GM12872 (cell line): ENCODE data around the gene CEP164.

Source experiments
- TF ChIP-seq, protein P1 (sequence below): IDR thresholded peaks from 3 replicates; pipeline ENCODE4 v1.5.1; 2011; ENCODE audit warnings: low read depth, mild to moderate bottlenecking, low read length, moderate library complexity; ENCODE audit not compliant: insufficient read depth

Gene CEP164

DNA sequence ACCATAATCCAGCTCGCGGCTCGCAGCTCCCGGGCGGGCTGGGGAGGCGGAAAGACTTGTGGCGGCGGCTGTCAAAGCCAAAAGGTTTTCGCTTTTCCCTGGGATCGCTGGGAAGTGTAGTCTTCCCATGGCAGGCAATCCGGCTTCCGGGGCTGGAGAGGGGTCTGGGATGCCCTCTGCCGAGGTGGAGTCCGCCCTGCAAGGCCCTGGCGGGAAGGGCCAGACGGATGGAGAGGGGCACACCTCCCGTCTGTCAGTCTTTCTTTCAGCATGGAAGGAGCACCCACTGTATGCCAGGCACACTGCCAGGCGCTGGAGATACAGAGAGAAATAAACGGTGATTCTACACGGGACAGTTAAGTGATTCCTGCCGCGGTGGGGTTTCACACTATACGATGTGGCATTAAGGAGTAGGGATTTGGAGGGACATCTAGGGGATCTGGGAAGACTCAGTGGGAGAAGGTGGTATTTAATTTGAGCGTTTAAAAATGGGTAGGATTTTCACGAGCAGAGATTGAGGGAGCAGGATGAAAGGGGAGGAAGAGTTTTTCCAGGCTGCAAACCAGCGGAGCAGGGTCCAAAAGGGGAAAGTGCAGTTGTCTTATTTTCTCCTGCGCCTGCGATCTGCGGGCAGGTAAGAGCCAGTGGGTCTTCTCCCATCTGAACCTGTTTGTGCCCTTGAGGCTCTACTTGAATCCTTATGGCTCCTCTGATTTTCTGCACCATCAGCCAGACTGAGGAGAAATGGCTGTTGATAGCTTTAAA is 11.3 kb upstream of the CEP164 start, which contains the start of gene BACE1:
Gene BACE1, minus strand, starts transcription at position 60 of the 765 bp plus-strand sequence. CDS start 461 bp downstream, outside the sequence.
- TF ChIP-seq, protein P1, sequence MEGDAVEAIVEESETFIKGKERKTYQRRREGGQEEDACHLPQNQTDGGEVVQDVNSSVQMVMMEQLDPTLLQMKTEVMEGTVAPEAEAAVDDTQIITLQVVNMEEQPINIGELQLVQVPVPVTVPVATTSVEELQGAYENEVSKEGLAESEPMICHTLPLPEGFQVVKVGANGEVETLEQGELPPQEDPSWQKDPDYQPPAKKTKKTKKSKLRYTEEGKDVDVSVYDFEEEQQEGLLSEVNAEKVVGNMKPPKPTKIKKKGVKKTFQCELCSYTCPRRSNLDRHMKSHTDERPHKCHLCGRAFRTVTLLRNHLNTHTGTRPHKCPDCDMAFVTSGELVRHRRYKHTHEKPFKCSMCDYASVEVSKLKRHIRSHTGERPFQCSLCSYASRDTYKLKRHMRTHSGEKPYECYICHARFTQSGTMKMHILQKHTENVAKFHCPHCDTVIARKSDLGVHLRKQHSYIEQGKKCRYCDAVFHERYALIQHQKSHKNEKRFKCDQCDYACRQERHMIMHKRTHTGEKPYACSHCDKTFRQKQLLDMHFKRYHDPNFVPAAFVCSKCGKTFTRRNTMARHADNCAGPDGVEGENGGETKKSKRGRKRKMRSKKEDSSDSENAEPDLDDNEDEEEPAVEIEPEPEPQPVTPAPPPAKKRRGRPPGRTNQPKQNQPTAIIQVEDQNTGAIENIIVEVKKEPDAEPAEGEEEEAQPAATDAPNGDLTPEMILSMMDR = no peak

DNA sequence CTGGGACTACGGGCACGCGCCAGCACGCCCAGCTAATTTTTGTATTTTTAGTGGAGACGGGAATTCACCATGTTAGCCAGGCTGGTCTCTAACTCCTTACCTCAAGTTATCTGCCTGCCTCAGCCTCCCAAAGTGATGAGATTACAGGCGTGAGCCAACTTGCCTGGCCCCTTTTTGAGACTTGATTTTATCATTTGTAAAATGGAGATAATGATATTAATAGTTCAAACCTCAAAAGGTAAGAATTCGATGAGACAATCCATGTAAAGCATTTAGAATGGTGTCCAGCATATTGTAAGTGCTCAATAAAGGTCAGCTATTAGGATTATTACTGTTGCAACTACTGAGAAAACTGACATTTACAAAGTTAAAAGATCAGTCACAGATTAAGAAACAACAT is 8.9 kb upstream of the CEP164 start:
- TF ChIP-seq, protein P1 = no peak

DNA sequence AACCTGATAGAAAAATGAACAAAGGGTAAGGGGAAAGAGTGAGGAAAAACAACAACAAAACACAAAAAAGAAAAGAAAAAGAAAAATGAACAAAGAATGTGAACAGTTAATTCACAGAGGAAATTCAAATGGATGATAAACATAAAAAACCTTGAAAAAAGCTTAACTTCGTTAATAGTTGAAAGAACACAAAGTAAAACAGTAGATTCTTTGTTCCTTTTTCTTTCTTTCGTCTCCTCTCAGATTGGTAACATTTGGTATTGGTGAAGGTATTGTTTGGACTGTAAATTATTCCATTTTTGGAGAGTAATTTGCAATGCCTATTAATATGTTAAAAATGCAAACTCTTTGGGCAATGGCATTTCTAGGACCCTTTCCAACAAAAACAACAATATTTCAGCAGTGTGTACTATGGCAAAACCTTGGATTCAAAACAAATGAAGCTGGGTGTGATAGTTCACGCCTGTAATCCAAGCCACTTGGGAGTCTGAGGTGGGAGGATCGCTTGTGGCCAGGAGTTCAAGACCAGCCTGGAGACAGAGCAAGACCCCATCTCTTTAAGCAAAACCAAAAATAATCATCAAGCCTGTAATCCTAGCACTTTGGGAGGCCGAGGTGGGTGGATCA is 8.3 kb upstream of the CEP164 start:
- TF ChIP-seq, protein P1 = no peak

DNA sequence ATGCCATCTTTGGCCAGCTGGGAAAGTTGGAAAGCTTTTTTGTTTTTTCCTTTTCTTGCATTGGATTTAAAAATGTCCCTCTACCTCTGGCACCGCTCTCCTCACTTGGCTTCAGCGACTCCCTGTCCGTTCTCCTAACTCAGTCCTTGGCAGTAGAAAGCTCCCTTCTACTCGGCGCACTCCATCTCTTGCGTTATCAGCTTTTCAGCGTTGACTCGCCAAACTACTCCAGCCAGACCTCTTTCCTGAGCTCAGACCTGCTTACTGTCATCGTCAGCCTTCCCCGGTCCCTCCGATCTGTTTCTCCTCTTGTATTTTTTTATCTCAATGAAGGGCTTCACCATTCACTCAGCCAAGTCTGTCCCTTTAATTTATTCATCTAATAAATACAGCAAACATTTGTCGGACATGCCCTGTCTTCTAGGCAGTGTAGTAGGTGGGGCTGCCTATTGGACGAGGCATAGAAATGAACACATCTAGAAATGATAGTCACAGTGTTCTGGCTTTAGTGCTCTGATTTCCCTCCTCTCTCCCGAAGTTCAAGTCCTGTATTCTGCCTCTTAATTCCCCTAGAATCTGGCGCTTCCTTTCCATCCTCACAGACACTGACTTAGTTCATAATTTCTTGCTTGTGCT is 839 bp downstream of the CEP164 start:
- TF ChIP-seq, protein P1 = no peak

DNA sequence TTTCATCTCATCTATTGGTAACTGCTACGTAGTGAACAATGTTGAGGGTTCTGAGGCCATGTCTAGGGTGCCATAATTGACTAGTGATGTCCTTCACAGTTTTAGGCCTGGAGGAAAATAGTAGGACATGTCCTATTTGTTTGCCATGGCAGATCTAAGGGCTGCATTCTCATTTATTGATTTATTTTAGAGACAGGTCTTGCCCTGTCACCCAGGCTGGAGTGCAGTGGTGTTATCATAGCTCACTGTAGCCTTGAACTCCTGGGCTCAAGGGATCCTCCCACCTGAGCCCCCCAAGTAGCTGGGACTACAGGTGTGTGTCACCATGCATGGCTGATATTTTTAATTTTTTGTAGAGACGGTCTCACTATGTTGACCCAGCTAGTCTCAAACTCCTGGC is 5.2 kb downstream of the CEP164 start:
- TF ChIP-seq, protein P1 = no peak

DNA sequence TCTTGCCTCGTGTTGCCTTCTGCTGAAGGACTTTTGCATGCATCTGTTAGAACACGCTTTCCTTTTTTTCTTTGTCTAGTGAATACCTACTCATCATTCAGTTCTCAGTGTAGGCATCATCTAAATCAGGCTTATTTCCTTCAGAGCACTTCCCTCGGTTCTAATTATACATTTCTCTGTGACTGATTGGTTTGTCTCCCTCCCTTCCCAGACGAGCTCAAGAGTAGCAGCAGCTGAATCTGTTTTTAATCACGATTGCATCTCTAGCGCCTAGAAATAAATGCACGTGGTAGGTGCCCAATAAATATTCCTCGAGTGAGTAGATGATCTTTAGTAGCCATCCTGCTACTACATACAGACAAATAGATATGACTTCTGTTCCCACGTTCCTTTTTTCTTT is 6.3 kb downstream of the CEP164 start:
- TF ChIP-seq, protein P1 = no peak

DNA sequence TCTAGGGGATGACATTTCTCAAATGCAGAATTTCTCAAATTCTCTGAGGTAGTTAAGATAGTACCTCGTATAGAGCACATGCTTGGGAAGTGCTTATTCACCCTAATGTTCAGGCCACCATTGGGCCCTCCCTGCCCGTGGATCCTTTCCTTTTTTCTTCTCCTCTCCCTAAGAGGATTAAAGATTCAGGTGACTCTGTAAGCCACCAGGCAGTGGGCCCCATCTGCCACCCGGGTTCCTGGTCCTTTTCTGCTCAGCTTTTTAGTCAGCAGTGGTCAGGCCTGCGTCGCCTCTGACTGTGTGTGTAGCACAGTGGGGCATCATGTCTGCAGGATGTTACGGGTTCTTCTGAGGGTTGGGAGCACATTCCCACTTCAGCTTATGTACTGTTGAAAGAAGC is 7.2 kb downstream of the CEP164 start:
- TF ChIP-seq, protein P1 = no peak
